GM18526 (cell line): ENCODE data around the gene RASSF4.

Experiments
- POLR2A ChIP-seq: IDR thresholded peaks from 3 replicates; pipeline ENCODE4 v1.6.1; 2011; ENCODE audit not compliant: insufficient read length; ENCODE audit errors: extremely low read depth

The RASSF4 gene

DNA sequence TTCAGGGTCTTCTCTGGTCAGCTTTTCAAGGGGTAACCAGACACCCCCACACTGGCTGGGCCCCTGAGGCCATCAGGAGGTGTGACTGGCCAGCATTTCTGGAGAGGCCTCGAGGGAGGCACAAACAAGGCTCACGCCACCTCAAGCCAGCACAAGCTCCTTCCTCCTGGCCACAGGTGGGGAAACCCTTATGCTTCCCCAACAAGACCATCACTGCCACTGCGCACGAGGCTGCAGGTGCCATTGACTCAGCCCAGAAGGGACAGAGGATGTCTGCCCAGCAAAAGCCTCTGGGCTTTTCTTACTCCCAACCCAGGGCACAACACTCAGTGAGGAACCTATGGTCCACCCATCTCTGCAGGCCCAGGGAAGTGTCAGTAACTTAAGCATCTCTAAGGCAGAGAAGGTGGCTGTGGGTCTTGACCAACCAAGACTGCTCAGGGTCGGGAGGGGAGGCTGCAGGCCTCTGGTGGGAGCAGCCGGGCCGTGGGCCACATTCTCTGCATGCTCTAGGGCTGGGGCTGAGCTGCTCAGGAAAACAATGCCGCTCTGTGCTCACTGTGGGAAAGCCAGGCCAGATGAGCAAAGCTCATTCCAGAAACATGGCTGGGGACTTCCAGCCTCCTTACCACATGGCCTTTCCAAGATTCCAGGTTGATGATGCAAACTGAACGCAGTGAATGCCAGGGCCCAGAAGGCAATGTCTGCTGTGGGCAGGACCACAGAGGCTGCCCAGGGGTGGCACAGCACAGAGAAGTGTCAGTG, 24.2 kb upstream of the RASSF4 start:
- no peak for TF ChIP-seq POLR2A

DNA sequence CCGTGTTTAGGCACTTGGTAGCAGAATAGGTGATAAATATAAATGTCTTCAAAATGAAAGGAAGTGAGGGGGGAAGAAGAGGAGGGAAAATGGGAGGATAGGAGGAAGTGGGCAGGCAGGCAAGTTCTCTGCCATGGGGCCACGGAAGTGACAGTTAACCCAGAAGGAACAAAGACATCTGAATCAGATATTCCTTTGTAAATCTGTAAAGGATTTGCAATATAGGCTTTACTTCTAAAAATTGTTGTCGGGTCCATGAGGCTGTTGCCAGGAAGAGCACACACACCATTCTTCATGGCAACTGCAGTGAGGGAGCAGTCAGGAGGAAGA, 23.7 kb upstream of the RASSF4 start:
- no peak for TF ChIP-seq POLR2A

- no peak for TF ChIP-seq POLR2A
Observed at GRCh38 chr10:44936314-44936975, 23.2 kb upstream of the RASSF4 start.

GRCh38 chr10:44937196-44938005, 22.2 kb upstream of the RASSF4 start:
- TF ChIP-seq POLR2A: no peak

- no peak for TF ChIP-seq POLR2A
Observed at GRCh38 chr10:44938956-44939355, 20.6 kb upstream of the RASSF4 start.

GRCh38 chr10:44939691-44940401, 19.8 kb upstream of the RASSF4 start:
- no peak for TF ChIP-seq POLR2A

- no peak for TF ChIP-seq POLR2A
Observed at GRCh38 chr10:44944354-44944753, 15.2 kb upstream of the RASSF4 start.

GRCh38 chr10:44946205-44946604, 13.4 kb upstream of the RASSF4 start:
- TF ChIP-seq POLR2A: no peak

GRCh38 chr10:44947371-44948152, 12.0 kb upstream of the RASSF4 start:
- TF ChIP-seq POLR2A: no peak

DNA sequence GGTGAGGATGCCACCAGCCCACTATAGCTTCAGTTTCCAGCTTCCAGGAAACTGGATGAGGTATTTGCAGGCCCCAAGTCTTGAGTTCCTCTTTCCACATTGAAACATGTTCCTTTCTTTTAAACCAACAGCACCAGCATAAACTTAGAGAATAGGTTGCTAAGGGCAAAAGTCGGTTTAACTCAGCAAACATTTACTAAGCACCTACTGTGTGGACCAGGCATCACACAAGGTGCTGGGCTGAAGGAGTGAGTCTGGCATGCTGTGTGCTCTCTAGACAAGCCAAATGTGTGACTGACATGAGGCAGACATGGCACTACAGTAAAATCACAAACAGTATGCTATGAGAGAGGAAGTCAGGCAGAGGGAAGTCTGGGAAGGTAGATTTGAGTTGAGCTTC, 11.0 kb upstream of the RASSF4 start:
- TF ChIP-seq POLR2A: no peak

DNA sequence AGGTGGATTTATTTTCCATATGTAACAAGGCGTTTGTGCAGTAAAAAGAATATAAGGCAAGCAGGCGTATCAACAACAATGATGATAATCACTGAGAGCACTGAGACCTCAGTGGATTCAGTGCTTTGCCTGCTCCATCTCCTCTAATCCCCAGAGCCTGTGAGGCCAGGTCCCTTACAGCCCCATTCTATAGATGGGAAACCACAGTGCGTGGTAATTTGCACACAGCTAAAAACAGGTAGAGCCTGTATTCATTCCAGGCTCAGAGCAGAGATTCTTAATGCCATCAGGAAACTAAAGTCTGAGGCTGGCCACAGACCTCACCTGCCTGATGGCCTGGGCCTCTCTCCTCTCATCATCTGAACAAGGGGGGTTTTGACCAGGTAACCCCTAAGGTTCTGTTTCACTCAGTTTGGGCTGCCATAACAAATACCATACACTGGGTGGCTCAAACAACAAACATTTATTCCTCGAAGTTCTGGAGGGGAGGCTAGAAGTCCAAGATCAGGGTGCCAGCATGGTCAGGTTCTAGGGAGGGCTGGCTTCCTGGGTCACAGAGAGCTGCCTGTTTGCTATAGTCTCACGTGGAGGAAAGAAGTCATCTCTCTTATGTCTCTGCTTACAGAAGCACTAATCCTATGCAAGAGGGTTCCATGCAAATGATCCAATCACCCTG, 10.3 kb upstream of the RASSF4 start:
- TF ChIP-seq POLR2A: no peak

DNA sequence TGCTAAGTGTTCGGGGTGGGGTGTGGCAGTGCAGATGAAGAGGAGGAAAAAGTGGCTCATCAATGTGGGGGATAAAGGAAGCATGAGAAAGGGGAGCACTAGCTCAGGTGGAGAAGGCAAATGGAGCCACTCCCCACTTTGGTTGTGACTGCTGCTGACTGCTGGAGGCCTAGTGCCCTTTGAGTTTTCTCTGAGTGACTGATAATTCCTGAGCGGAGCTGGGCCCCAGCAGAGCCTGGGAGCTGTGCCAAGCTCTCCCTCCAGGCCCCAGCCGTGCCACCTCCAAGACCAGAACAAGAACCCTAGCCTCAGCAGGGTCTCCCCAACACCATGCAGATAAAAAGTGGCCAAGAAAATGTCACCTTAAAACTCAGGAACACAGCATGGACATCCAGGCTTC, 9.7 kb upstream of the RASSF4 start:
- no peak for TF ChIP-seq POLR2A

DNA sequence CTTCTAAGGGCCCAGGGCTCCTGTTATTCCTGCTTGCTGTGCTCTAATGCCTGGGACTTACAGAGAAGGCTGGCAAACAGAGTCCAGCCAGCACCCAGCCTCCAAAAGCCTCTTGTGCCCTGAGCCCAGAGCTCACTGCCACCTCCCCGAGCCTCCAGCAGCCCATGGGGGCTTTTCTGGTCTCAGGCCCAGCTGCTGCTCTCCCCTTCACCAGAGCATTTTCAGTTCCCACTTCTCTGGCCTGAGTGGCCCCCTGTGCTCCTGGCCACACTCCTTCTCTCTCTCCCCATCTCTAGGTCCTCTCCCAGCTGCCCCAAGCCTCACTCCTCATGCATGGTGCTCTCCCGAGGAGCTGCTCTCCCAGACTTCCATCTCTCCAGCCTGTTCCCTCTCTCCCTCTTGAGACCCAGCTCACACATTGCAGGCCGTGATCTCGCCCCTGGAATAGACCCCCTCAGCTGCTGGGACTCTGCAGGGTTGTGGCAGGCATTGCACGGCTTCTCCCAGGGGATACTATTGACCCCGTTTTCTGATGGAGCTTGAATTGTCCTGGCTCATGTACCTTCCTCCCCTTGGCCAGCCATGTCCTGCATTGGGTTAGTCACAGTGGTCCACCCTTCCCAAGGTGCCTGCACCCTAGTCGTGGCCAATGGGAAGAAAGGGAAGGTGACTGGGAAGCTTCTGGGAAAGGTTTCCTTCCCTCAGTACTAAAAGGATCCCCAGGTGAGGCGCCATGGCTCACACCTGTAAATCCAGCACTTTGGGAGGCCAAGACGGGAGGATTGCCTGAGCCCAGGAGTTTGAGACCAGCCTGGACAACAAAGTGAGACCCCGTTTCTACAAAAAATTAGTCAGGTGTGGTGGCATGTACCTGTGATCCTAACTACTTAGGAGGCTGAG, 9.0 kb upstream of the RASSF4 start:
- TF ChIP-seq POLR2A: no peak
